Measurements from ENCODE around the gene TUNAR.

DNA sequence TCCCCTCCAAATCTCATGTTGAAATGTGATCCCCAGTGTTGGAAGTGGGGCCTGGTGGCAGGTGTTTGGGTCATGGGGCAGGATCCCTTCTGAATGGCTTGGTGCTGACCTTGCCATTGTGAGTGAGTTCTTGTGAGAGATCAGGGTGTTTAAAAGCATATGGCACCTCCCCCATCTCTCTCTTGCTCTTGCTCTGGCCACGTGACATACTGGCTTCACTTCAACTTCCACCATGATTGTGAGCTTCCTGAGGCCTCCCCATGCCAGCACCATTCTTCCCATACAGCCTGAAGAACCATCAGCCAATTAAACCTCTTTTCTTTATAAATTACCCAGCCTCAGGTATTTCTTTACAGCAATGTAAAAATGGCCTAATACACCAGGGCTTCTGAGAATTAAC is 82.7 kb downstream of the TUNAR start:
- TF ChIP-seq, protein P1, sequence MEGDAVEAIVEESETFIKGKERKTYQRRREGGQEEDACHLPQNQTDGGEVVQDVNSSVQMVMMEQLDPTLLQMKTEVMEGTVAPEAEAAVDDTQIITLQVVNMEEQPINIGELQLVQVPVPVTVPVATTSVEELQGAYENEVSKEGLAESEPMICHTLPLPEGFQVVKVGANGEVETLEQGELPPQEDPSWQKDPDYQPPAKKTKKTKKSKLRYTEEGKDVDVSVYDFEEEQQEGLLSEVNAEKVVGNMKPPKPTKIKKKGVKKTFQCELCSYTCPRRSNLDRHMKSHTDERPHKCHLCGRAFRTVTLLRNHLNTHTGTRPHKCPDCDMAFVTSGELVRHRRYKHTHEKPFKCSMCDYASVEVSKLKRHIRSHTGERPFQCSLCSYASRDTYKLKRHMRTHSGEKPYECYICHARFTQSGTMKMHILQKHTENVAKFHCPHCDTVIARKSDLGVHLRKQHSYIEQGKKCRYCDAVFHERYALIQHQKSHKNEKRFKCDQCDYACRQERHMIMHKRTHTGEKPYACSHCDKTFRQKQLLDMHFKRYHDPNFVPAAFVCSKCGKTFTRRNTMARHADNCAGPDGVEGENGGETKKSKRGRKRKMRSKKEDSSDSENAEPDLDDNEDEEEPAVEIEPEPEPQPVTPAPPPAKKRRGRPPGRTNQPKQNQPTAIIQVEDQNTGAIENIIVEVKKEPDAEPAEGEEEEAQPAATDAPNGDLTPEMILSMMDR (IDR thresholded peaks at IDR 0.05; ENCODE audit: low read depth, low read length), result no peak
- no peak for TF ChIP-seq POLR2A (IDR thresholded peaks at IDR 0.05; ENCODE audit: extremely low read depth, insufficient read length)
- TF ChIP-seq, protein P2, sequence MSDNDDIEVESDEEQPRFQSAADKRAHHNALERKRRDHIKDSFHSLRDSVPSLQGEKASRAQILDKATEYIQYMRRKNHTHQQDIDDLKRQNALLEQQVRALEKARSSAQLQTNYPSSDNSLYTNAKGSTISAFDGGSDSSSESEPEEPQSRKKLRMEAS (IDR thresholded peaks at IDR 0.05; ENCODE audit: low read depth, low read length), result no peak
- no peak for TF ChIP-seq MYC (IDR thresholded peaks at IDR 0.05; ENCODE audit: low read depth, low read length)
